Esophagus muscularis mucosa (tissue), 3 donors: ENCODE results near the gene GNPTG.

Source experiments
- CTCF ChIP-seq, 3 experiments: fragments of 200-600 bp in 2 of 3; fragments of 450-650 bp in 1 of 3; sonication (generic) in 2 of 3; IDR thresholded peaks; one replicate each; pipeline ENCODE4 v1.5.1; 2017 to 2019; ENCODE audit warnings: antibody characterized with exemption in 3 of 3, mild to moderate bottlenecking in 2 of 3, moderate library complexity in 1 of 3
- POLR2AphosphoS5 ChIP-seq, 2 donors: sonication (generic); formaldehyde crosslinking; IDR thresholded peaks; one replicate each; pipeline ENCODE4 v1.6.1; 2017; ENCODE audit warnings: antibody characterized with exemption in 2 of 2

GRCh38 chr16:1310832-1311200 is 40.9 kb upstream of the GNPTG start:
- TF ChIP-seq POLR2AphosphoS5 (IDR thresholded peaks at IDR 0.05) (no peak), CTCF (IDR thresholded peaks at IDR 0.05) (no peak)
